GM10266 (cell line): Measurements from ENCODE around the gene COL25A1.

Experiments used
- DNase-seq: peaks from one replicate; pipeline ENCODE4 v3.0.0; 2012; ENCODE audit errors: extremely low spot score
- TF ChIP-seq, protein P1 (sequence below): IDR thresholded peaks from 2 replicates; pipeline ENCODE4 v1.5.1; 2012; ENCODE audit warnings: mild to moderate bottlenecking, low read depth; ENCODE audit not compliant: control insufficient read depth, insufficient read depth; ENCODE audit errors: missing control alignments

The COL25A1 gene

DNA sequence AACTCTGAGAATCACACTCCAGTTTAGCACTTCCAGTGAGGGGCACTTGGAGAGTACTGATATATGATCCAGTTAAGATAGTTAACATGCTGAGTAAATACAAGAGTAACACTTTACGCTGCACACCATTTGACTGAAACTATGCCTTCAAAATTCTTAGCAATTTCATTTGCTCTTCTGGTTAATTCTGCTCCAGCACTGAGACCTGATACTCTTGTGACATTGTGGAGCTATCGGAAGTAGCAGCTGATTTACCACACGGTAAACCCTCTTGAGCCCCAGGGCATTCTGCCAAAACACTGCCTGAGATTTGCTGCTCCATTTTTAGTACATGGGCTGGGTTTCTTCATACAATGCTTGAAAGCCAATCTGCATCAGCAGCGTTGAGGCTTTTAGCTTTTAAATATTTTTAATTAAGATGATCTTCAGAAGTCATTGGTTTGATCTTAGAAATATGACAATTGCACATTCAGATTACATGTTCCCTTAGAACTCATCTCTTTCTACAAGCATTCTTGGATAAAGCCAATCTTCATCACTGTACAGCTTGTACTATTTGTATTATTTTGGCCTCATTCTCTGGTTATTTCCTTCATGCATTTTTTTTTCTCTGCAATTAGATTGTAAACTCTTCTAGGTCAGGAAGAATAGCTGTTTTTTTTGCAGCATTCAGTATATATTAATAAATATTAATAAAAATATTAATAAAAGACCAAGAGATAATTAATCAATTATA is 471.8 kb downstream of the COL25A1 start:
- DNase-seq = no peak
- TF ChIP-seq, protein P1, sequence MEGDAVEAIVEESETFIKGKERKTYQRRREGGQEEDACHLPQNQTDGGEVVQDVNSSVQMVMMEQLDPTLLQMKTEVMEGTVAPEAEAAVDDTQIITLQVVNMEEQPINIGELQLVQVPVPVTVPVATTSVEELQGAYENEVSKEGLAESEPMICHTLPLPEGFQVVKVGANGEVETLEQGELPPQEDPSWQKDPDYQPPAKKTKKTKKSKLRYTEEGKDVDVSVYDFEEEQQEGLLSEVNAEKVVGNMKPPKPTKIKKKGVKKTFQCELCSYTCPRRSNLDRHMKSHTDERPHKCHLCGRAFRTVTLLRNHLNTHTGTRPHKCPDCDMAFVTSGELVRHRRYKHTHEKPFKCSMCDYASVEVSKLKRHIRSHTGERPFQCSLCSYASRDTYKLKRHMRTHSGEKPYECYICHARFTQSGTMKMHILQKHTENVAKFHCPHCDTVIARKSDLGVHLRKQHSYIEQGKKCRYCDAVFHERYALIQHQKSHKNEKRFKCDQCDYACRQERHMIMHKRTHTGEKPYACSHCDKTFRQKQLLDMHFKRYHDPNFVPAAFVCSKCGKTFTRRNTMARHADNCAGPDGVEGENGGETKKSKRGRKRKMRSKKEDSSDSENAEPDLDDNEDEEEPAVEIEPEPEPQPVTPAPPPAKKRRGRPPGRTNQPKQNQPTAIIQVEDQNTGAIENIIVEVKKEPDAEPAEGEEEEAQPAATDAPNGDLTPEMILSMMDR = no peak

DNA sequence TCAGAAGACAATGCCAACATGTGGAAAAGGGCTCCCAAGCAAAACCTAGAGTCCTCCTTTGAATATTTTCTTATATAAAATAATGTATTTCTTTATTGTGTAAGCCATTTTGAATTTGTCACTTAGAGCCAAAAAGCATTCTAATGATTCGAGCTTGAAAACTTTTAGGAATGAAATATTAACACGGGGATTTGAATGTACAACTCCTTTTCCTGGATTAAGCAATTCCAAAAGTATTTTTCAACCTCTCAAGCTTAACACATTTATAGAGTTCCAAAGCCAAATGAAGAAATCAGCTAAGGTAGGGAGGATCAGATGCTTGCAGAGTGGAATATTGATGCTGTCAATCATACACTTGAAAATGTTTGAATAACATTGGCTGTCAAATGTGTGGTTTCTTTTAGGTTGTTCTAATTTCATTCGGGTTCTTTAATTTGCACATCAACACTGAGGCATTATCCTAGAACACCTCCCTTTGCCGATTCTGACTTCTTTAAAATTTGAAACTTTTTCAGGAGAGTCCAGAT is 472.4 kb downstream of the COL25A1 start:
- TF ChIP-seq, protein P1 = no peak

DNA sequence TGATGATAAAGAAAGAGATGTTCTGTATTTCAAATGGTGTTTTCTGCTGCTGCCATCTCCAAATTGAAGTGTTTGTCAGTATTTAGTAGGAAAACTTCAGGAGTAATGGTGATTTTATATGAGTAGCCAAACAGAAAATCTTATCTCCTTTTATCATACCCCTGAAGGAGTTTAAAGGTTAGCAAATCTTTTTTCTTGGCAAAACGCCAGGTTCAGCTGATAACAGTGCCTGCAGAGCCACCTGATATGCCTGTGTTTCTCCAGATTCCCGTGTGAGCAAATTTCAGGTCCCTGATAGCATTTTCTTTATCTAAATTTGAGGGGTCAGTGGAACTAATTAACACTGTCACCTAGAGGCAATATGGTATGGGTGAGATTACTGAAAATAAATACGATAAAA is 473.8 kb downstream of the COL25A1 start:
- TF ChIP-seq, protein P1 = no peak
- no peak for DNase-seq

More for the DNA sequence above, 472.4 kb downstream of the COL25A1 start:
- DNase-seq = no peak

DNA sequence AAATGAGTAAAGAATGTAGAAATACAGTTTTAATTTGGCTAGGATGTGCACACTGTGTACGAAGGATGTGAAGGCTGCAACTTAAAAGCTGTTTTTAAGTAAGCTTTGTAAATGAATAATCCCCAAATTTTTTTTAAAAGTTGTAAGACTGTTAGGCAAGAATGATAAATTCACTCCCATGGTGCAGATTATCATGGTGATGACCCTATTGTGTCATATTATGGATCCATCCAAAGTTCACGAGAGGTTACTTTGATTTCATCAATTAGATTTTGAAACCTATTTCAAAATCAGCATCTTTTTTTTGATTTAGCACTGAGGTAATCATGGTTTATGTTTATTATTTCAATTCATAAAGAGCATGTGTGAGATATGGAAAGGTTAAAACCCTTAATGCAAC is 476.7 kb downstream of the COL25A1 start:
- DNase-seq = no peak
- TF ChIP-seq, protein P1 = no peak

DNA sequence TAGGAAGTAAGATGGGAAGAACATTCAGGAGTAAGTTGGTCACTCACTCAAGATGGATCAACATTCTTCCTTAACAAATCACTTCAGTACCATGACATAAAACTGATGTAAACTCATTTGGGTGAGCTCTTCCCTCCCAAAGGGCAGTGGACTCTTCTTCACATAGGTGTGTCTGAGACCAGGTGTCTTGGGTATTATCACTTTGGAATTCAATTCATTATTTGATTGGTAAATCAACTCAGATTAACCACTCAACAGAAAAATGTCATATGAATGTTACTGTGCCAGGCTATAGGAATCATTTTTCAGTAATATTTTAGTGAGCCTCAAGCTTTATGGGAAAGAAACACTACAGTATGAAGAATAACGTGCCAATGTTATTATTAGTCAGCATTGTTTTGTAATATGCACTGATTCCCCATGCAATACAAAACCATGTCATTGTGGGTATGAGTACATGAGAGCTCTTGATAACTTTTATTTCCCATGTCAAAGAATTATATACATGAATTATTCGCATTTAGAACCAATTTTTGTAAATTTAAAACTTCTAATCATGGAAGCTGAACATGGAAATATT is 481.0 kb downstream of the COL25A1 start:
- TF ChIP-seq, protein P1 = no peak
- no peak for DNase-seq

DNA sequence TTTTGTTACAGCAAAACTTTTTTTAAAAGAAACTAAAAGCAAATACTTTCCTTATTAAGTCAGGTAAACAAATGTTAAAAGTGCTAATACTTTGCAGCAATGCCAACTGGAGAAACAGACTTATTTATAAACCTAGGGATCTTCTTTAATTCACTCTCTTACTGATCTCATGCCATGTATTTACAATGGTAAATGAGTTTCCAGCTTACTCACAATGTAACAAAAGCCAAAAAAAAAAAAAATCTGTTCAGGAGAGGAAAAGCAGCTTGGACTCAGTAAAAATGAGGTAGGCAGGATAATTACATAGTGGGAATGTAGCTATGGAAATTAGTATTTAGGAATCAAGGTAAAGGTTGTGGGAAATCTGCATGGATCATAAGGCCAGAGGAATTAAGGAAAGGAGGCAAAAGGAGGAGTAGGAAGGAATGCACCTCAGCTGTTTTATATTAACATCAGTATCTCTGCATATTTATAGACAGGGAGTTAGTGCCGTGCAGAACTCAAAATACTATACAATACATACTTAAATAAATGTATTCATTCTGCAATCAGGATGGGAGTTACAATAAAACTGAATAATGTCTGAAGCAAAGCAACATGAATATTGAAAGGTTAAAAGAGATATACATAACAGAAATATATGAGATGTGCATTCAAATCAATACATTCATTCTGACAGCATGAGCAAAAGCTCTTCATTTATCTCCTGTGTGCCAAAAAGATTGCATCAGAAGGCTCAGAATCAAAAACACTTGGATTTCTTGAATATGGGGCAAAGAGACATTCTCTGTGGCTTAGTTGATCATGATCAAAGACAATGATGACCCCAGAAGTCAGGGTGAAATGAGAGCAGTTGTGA is 481.7 kb downstream of the COL25A1 start:
- no peak for DNase-seq
- TF ChIP-seq, protein P1 = no peak
